ENCODE data around the gene C16orf92.

C16orf92 gene

DNA sequence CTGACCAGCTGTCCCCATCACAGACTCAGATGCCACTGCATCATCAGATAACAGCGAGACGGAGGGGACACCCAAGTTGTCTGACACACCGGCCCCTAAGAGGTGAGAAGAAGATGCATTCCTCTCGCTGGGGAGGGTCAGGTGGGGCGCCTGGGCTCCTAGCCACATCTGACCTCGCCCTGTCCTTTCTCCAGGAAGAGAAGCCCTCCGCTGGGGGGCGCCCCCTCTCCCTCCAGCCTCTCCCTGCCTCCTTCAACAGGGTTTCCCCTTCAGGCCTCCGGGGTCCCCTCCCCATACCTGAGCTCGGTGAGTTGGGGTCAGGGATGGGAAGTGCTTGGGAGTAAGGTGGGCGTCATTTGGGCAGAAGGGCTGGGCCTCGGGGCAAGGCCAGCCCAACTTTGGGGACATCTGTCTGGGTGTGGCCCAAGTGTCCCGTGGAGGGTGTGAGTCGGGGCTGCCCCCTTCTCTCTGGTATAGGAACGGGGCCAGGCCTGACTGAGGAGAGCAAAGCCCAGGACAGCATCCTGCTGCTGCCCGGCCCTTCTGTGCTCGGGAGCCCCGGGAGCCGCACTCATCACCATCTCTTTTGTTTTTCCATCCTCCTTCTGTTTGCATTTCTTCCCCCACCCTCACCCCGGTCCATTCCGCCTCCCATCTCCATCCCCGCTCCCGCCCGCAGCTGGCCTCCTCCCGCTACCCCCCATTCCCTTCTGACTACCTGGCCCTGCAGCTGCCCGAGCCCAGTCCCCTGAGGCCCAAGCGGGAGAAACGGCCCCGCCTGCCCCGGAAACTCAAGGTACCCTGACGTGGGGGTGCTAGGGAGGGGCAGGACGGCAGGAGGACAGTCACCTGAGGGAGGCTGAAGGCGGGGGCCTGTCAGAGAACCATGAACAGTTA lies 22.0 kb upstream of the C16orf92 start:
- no peak for DNase-seq (ENCODE audit: low read depth)
- no peak overlapping the region for H3K4me3 ChIP-seq (ENCODE audit: low read depth, low read length)
- TF ChIP-seq CTCF (IDR thresholded peaks at IDR 0.05; ENCODE audit: low read depth, low read length, missing control alignments), result no peak

GRCh38 chr16:30002614-30003346 lies 20.2 kb upstream of the C16orf92 start:
- no peak for TF ChIP-seq CTCF (IDR thresholded peaks at IDR 0.05; ENCODE audit: low read depth, low read length, missing control alignments)
- no peak for DNase-seq (ENCODE audit: low read depth)

DNA sequence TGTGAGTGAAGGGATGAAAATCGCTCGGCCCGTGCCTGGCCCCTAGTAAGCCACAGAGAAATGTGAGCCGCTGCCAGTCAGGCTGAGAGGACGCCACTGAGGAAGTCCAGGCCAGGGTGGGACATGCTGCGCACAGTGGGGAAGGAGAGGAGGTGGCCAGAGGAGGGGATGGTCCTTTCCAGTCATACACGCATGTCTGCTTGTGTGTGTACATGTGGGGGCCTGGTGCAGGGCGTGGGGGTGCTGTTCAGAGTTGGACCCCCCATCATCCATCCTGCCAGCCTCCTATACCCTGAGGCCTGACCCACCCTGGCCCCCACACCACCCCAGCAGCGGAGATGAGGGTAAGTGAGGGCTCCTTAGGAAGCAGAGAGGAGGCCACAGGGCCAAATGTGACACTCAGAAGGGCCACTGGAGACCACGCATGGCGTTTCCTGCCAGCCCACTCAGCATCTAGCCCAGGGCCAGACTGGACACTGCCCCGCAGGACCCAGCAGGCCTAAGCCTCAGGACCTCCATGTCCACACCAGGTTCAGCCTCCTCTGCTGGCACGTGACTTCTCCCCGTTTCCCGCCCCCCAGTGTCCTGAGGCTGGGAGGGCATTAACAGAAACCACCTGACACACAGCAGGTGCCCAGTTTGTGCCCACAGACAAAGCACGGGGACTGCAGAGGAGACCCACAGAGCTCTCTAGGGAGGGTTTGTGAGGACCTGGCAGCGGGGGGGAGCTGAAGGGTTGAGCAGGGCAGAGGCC lies 19.2 kb upstream of the C16orf92 start:
- H3K4me3 ChIP-seq (ENCODE audit: low read depth, low read length), result no peak overlapping the region
- no peak for TF ChIP-seq CTCF (IDR thresholded peaks at IDR 0.05; ENCODE audit: low read depth, low read length, missing control alignments)

More at GRCh38 chr16:30002614-30003346, 20.2 kb upstream of the C16orf92 start:
- no peak overlapping the region for H3K4me3 ChIP-seq (ENCODE audit: low read depth, low read length)

GRCh38 chr16:30004424-30004776 lies 18.6 kb upstream of the C16orf92 start:
- DNase-seq (ENCODE audit: low read depth), result no peak
- TF ChIP-seq CTCF (IDR thresholded peaks at IDR 0.05; ENCODE audit: low read depth, low read length, missing control alignments), result no peak
- no peak overlapping the region for H3K4me3 ChIP-seq (ENCODE audit: low read depth, low read length)

More for the DNA sequence above, 19.2 kb upstream of the C16orf92 start:
- no peak for DNase-seq (ENCODE audit: low read depth)

GRCh38 chr16:30004811-30005242 lies 18.2 kb upstream of the C16orf92 start:
- H3K4me3 ChIP-seq (ENCODE audit: low read depth, low read length), result no peak overlapping the region
- no peak for DNase-seq (ENCODE audit: low read depth)
- no peak for TF ChIP-seq CTCF (IDR thresholded peaks at IDR 0.05; ENCODE audit: low read depth, low read length, missing control alignments)

GRCh38 chr16:30005341-30006094 lies 17.5 kb upstream of the C16orf92 start:
- no peak overlapping the region for H3K4me3 ChIP-seq (ENCODE audit: low read depth, low read length)
- no peak for DNase-seq (ENCODE audit: low read depth)
- TF ChIP-seq CTCF (IDR thresholded peaks at IDR 0.05; ENCODE audit: low read depth, low read length, missing control alignments), result peak; percentile 76
